Neural cell (in vitro differentiated cells): ENCODE measurements around the gene CLEC19A. TPM values are rescaled to one million over a fixed set of nuclear protein-coding genes. Genes with fewer than 3 reads are reported as not detected.

Experiments
- H2AFZ ChIP-seq: fragments of 200-600, 300-800 bp; sonication (generic), shearing (Covaris generic); 2 replicates; pipeline ENCODE4 v1.6.0; 2014; ENCODE audit warnings: low read depth, mild to moderate bottlenecking, antibody characterized with exemption, low read length, moderate library complexity
- H3F3A ChIP-seq: fragments of 200-600 bp; shearing (Covaris generic); 2 replicates; pipeline ENCODE4 v1.6.1; 2016; ENCODE audit warnings: mild to moderate bottlenecking, moderate library complexity, mixed read lengths, antibody characterized with exemption, low read length; ENCODE audit not compliant: insufficient read depth, poor library complexity, severe bottlenecking
- H3K27ac ChIP-seq: fragments of 200-600, 300-800 bp; sonication (generic), shearing (Covaris generic); 2 replicates; pipeline ENCODE4 v1.5.1; 2014; ENCODE audit warnings: mild to moderate bottlenecking, low read length, moderate library complexity
- H3K27me3 ChIP-seq: fragments of 300-800, 200-600 bp; sonication (generic), shearing (Covaris generic); 2 replicates; pipeline ENCODE4 v1.6.0; 2014; ENCODE audit warnings: mild to moderate bottlenecking, low read depth, low read length, moderate library complexity; ENCODE audit not compliant: insufficient read depth
- H3K36me3 ChIP-seq: fragments of 300-800, 200-600 bp; sonication (generic), shearing (Covaris generic); 2 replicates; pipeline ENCODE4 v1.5.1; 2014; ENCODE audit warnings: mild to moderate bottlenecking, antibody characterized with exemption, low read length, moderate library complexity; ENCODE audit not compliant: insufficient read depth
- H3K4me2 ChIP-seq: fragments of 300-800, 200-600 bp; sonication (generic), shearing (Covaris generic); 2 replicates; pipeline ENCODE4 v1.6.0; 2014; ENCODE audit warnings: mild to moderate bottlenecking, low read length
- H3K4me3 ChIP-seq: fragments of 300-800, 200-600 bp; sonication (generic), shearing (Covaris generic); 2 replicates; pipeline ENCODE4 v1.5.1; 2014; ENCODE audit warnings: mild to moderate bottlenecking, low read length, moderate library complexity
- H3K79me2 ChIP-seq: fragments of 200-600 bp; shearing (Covaris generic); replicated peaks from 2 replicates; pipeline ENCODE4 v1.6.0; 2014; ENCODE audit warnings: mild to moderate bottlenecking, low read length, moderate library complexity; ENCODE audit not compliant: insufficient read depth
- H3K9ac ChIP-seq: fragments of 300-800, 200-600 bp; sonication (generic), shearing (Covaris generic); 2 replicates; pipeline ENCODE4 v1.6.1; 2016; ENCODE audit warnings: mild to moderate bottlenecking, low read length, mixed read lengths
- H3K9me2 ChIP-seq: fragments of 200-600 bp; shearing (Covaris generic); 2 replicates; pipeline ENCODE4 v1.6.1; 2016; ENCODE audit warnings: mild to moderate bottlenecking, low read length, mixed read lengths; ENCODE audit not compliant: insufficient read depth
- H3K9me3 ChIP-seq: fragments of 200-600, 300-800 bp; sonication (generic), shearing (Covaris generic); 2 replicates; pipeline ENCODE4 v1.6.1; 2016; ENCODE audit warnings: mild to moderate bottlenecking, mixed run types, low read length, moderate library complexity, mixed read lengths
- H4K20me1 ChIP-seq: fragments of 200-600 bp; shearing (Covaris generic); 2 replicates; pipeline ENCODE4 v1.6.1; 2016; ENCODE audit warnings: mild to moderate bottlenecking, mixed run types; ENCODE audit not compliant: insufficient read depth
- CTCF ChIP-seq: fragments of 450-650 bp; IDR thresholded peaks from 2 replicates; pipeline ENCODE4 v1.5.1; 2014; ENCODE audit warnings: antibody characterized with exemption, mild to moderate bottlenecking, moderate library complexity; ENCODE audit not compliant: poor library complexity, severe bottlenecking
- EP300 ChIP-seq: fragments of 450-650 bp; conservative IDR thresholded peaks from 2 replicates; pipeline ENCODE4 v1.6.1; 2014; ENCODE audit warnings: antibody characterized with exemption, mild to moderate bottlenecking, moderate library complexity; ENCODE audit not compliant: poor library complexity, severe bottlenecking
- EZH2 ChIP-seq: fragments of 200-600, 300-800 bp; shearing (Covaris generic), sonication (generic); IDR thresholded peaks from 2 replicates; pipeline ENCODE4 v1.6.1; 2014; ENCODE audit warnings: antibody characterized with exemption, low read length, borderline replicate concordance, mild to moderate bottlenecking; ENCODE audit not compliant: insufficient read depth, poor library complexity, severe bottlenecking
- MXI1 ChIP-seq: fragments of 450-650 bp; conservative IDR thresholded peaks from 2 replicates; pipeline ENCODE4 v1.6.1; 2014; ENCODE audit warnings: antibody characterized with exemption, mild to moderate bottlenecking; ENCODE audit not compliant: poor library complexity, severe bottlenecking
- POLR2AphosphoS5 ChIP-seq: IDR thresholded peaks from 2 replicates; pipeline ENCODE4 v1.6.1; 2012
- RAD21 ChIP-seq: fragments of 450-650 bp; conservative IDR thresholded peaks from 2 replicates; pipeline ENCODE4 v1.6.1; 2014; ENCODE audit warnings: antibody characterized with exemption, mild to moderate bottlenecking, moderate library complexity
- REST ChIP-seq: IDR thresholded peaks from 2 replicates; pipeline ENCODE4 v1.6.1; 2012; ENCODE audit warnings: borderline replicate concordance
- SMC3 ChIP-seq: fragments of 450-650 bp; conservative IDR thresholded peaks from 2 replicates; pipeline ENCODE4 v1.6.1; 2014; ENCODE audit warnings: antibody characterized with exemption, mild to moderate bottlenecking, moderate library complexity; ENCODE audit not compliant: poor library complexity
- TAF1 ChIP-seq: IDR thresholded peaks from 2 replicates; pipeline ENCODE4 v1.6.1; 2012; ENCODE audit warnings: low read depth
- polyA plus RNA-seq: library from polyadenylated mRNA; depleted of rRNA; stranded (reverse); fragments of >200 nt; gene quantifications from 2 replicates; pipeline ENCODE4 v1.2.3, GENCODE V29; 2014

The CLEC19A gene
- polyA plus RNA-seq, 1 donor from 2014 or later = not detected

GRCh38 chr16:19330841-19331397 is 45.4 kb downstream of the CLEC19A start:
- H3K27me3 ChIP-seq = no peaks in the 10 kb centered on the region

GRCh38 chr16:19331794-19332193 is 46.3 kb downstream of the CLEC19A start:
- H2AFZ ChIP-seq = no peak overlapping the region
- H3K4me3 ChIP-seq = no peak overlapping the region
- H4K20me1 ChIP-seq = no peaks in the 10 kb centered on the region
- no peaks in the 10 kb centered on the region for H3K36me3 ChIP-seq
- no peak overlapping the region for H3K27ac ChIP-seq
- no peak overlapping the region for H3K4me2 ChIP-seq
- H3K9me3 ChIP-seq = no peaks in the 10 kb centered on the region
- H3K27me3 ChIP-seq = no peaks in the 10 kb centered on the region
- no peaks in the 10 kb centered on the region for H3K9me2 ChIP-seq
- no peak overlapping the region for H3K9ac ChIP-seq
- no peaks in the 10 kb centered on the region for H3K79me2 ChIP-seq
- no peaks in the 10 kb centered on the region for H3F3A ChIP-seq
- TF ChIP-seq POLR2AphosphoS5 (no peak), SMC3 (no peak), CTCF (no peak), REST (no peak), TAF1 (no peak), MXI1 (no peak)

More at GRCh38 chr16:19330841-19331397, 45.4 kb downstream of the CLEC19A start:
- Histone ChIP-seq H3K9me2 (no peaks in the 10 kb centered on the region), H3K27ac (no peak overlapping the region), H3K4me2 (no peak overlapping the region), H2AFZ (no peak overlapping the region), H3F3A (no peaks in the 10 kb centered on the region), H3K9me3 (no peaks in the 10 kb centered on the region), H3K36me3 (no peaks in the 10 kb centered on the region), H3K79me2 (no peaks in the 10 kb centered on the region), H4K20me1 (no peaks in the 10 kb centered on the region), H3K4me3 (no peak overlapping the region), H3K9ac (no peak overlapping the region)
- no peak for TF ChIP-seq EP300
- no peak for TF ChIP-seq SMC3
- no peak for TF ChIP-seq REST
- TF ChIP-seq POLR2AphosphoS5 = no peak
- TF ChIP-seq RAD21 = no peak
- no peak for TF ChIP-seq TAF1
- no peak for TF ChIP-seq MXI1
- TF ChIP-seq EZH2 = no peak
- TF ChIP-seq CTCF = no peak
